Astrocyte (in vitro differentiated cells and primary cell): ENCODE data around the gene TNFSF15. TPM values are rescaled to one million over a fixed set of nuclear protein-coding genes. Genes with fewer than 3 reads are reported as not detected.

Source experiments
- DNase-seq: peaks from one replicate; pipeline ENCODE4 v3.0.0-alpha.2; 2010; ENCODE audit warnings: low read depth
- FAIRE-seq: peaks from 2 replicates; lab custom pipeline; 2011; peaks lifted over from hg19 to GRCh38; lab: Jason Lieb, UNC
- H2AFZ ChIP-seq: 2 replicates; pipeline ENCODE4 v1.6.0; 2012; ENCODE audit warnings: low read depth, low read length, inconsistent platforms
- H3K27ac ChIP-seq: 2 replicates; pipeline ENCODE4 v1.5.1; 2011; ENCODE audit warnings: low read depth, low read length, inconsistent platforms
- H3K27me3 ChIP-seq: 2 replicates; pipeline ENCODE4 v1.6.0; 2011; ENCODE audit warnings: low read length, inconsistent platforms; ENCODE audit not compliant: insufficient read depth
- H3K36me3 ChIP-seq: 2 replicates; pipeline ENCODE4 v1.5.1; 2011; ENCODE audit warnings: low read length, inconsistent platforms; ENCODE audit not compliant: insufficient read depth
- H3K4me1 ChIP-seq: 2 replicates; pipeline ENCODE4 v1.5.1; 2011; ENCODE audit warnings: low read length, inconsistent platforms; ENCODE audit not compliant: insufficient read depth
- H3K4me2 ChIP-seq: 2 replicates; pipeline ENCODE4 v1.6.0; 2012; ENCODE audit warnings: low read length, inconsistent platforms
- H3K4me3 ChIP-seq: 2 replicates; pipeline ENCODE4 v1.5.1; 2011; ENCODE audit warnings: low read depth, mild to moderate bottlenecking, low read length, inconsistent platforms; ENCODE audit not compliant: insufficient read depth
- H3K79me2 ChIP-seq: 2 replicates; pipeline ENCODE4 v1.6.0; 2012; ENCODE audit warnings: mild to moderate bottlenecking, low read length, inconsistent platforms; ENCODE audit not compliant: insufficient read depth
- H3K9ac ChIP-seq: 2 replicates; pipeline ENCODE4 v1.6.0; 2012; ENCODE audit warnings: mild to moderate bottlenecking, low read length, inconsistent platforms
- H3K9me3 ChIP-seq: 2 replicates; pipeline ENCODE4 v1.5.1; 2012; ENCODE audit warnings: low read depth, mild to moderate bottlenecking, low read length, inconsistent platforms; ENCODE audit not compliant: insufficient read depth
- H4K20me1 ChIP-seq: 2 replicates; pipeline ENCODE4 v1.6.0; 2012; ENCODE audit warnings: low read length, inconsistent platforms; ENCODE audit not compliant: insufficient read depth
- H3K27ac Mint-ChIP-seq: one replicate; pipeline ENCODE4 v1.8.0; 2021; ENCODE audit warnings: mild to moderate bottlenecking, mixed read lengths; ENCODE audit not compliant: unreplicated experiment
- H3K27me3 Mint-ChIP-seq: one replicate; pipeline ENCODE4 v1.8.0; 2021; ENCODE audit warnings: low read depth, mixed read lengths; ENCODE audit not compliant: unreplicated experiment
- H3K36me3 Mint-ChIP-seq: one replicate; pipeline ENCODE4 v1.8.0; 2021; ENCODE audit warnings: low read depth, mixed read lengths; ENCODE audit not compliant: unreplicated experiment
- H3K4me1 Mint-ChIP-seq: one replicate; pipeline ENCODE4 v1.8.0; 2021; ENCODE audit warnings: low read depth, mixed read lengths; ENCODE audit not compliant: unreplicated experiment
- H3K4me3 Mint-ChIP-seq: one replicate; pipeline ENCODE4 v1.8.0; 2021; ENCODE audit warnings: mild to moderate bottlenecking, moderate library complexity, mixed read lengths; ENCODE audit not compliant: unreplicated experiment
- H3K9me3 Mint-ChIP-seq: one replicate; pipeline ENCODE4 v1.8.0; 2021; ENCODE audit warnings: mild to moderate bottlenecking, mixed read lengths; ENCODE audit not compliant: unreplicated experiment
- CTCF ChIP-seq: IDR thresholded peaks from 2 replicates; pipeline ENCODE4 v1.5.1; 2011; ENCODE audit warnings: low read depth, mild to moderate bottlenecking, inconsistent platforms, low read length, moderate library complexity; ENCODE audit not compliant: insufficient read depth
- EZH2 ChIP-seq: IDR thresholded peaks from 2 replicates; pipeline ENCODE4 v1.6.1; 2012; ENCODE audit warnings: mild to moderate bottlenecking, low read length, inconsistent platforms; ENCODE audit not compliant: insufficient read depth
- total RNA-seq: library from RNA; stranded (reverse); gene quantifications from 2 replicates; pipeline ENCODE4 v1.2.1, GENCODE V29; 2021

Gene TNFSF15
- total RNA-seq, 1 donor from 2014 or later: 10.3 TPM

DNA sequence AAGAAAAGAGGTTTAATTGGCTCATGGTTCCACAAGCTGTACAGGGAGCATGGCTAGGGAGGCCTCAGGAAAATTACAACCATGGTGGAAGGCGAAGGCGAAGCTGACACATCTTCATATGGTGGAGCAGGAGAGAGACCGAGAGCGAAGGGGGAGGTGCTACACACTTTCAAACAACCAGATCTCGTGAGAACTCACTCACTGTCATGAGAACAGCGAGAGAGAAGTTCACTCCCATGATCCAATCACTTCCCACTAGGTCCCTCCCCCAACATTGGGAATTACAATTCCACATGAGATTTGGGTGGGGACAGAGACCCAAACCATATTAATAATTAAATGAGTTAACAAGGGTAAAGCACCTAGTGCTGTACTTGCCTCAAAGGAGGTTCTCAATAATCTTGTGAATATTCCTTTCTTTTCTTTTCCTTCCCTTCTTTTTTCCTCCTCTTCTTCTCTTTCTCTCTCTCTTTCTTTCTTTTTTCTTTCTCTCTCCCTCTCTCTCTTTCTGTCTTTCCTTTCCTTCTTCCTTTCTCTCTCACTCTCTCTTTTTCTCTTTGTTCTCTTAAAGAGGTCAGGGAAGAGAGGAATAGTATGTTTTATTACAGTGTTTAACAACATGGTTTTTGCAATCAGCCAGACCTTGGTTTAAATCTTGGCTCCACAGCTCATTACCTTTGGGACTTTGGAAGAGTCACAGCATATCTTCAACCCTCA is 29.0 kb downstream of the TNFSF15 start:
- no peak for TF ChIP-seq CTCF
- no peak for TF ChIP-seq EZH2
- H2AFZ ChIP-seq: no peak overlapping the region
- no peak overlapping the region for H3K4me2 ChIP-seq
- FAIRE-seq: no peak
- H3K4me3 Mint-ChIP-seq: no peak overlapping the region
- H4K20me1 ChIP-seq: no peaks in the 10 kb centered on the region
- H3K9me3 ChIP-seq: no peaks in the 10 kb centered on the region
- peak overlapping the region; percentile 96 for H3K27ac Mint-ChIP-seq
- peaks cover 8% of the 10 kb centered on the region for H3K27me3 Mint-ChIP-seq
- H3K4me3 ChIP-seq: no peak overlapping the region
- H3K79me2 ChIP-seq: no peaks in the 10 kb centered on the region
- H3K36me3 Mint-ChIP-seq: no peaks in the 10 kb centered on the region
- no peaks in the 10 kb centered on the region for H3K36me3 ChIP-seq
- peaks cover 6% of the 10 kb centered on the region for H3K9me3 Mint-ChIP-seq
- peaks cover 35% of the 10 kb centered on the region for H3K4me1 Mint-ChIP-seq
- H3K27ac ChIP-seq: no peak overlapping the region
- H3K9ac ChIP-seq: no peak overlapping the region
- H3K27me3 ChIP-seq: peaks cover 4% of the 10 kb centered on the region
- DNase-seq: no peak
- no peaks in the 10 kb centered on the region for H3K4me1 ChIP-seq

DNA sequence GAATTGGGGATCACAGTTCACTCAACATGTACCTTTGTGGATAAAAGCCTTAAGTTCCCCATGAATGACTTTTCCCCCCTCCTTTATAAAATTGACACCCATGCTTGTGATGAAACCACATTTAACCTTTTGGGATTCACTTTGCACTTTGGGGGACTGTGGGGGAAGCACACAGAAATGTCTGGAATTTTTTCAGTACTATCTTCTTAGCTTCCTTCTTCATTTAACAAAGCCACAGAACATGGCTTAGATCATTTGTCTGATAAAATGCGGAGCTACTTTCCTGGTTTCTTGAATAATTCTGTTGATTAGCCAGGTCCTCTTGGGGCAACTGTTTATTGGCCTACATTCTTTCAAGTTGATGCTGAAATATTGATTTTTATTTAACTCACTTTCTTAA is 29.9 kb downstream of the TNFSF15 start:
- Histone ChIP-seq H3K4me1 (no peaks in the 10 kb centered on the region), H3K9me3 (no peaks in the 10 kb centered on the region), H3K27ac (no peak overlapping the region), H3K36me3 (no peaks in the 10 kb centered on the region), H3K4me3 (no peak overlapping the region), H2AFZ (no peak overlapping the region), H4K20me1 (no peaks in the 10 kb centered on the region), H3K9ac (no peak overlapping the region), H3K27me3 (peaks cover 4% of the 10 kb centered on the region), H3K79me2 (no peaks in the 10 kb centered on the region), H3K4me2 (no peak overlapping the region)
- Mint-ChIP-seq H3K27me3 (peaks cover 3% of the 10 kb centered on the region), H3K36me3 (no peaks in the 10 kb centered on the region), H3K27ac (peak overlapping the region; percentile 65), H3K4me1 (peaks cover 35% of the 10 kb centered on the region), H3K9me3 (peaks cover 1% of the 10 kb centered on the region), H3K4me3 (no peak overlapping the region)
- no peak for TF ChIP-seq EZH2
- TF ChIP-seq CTCF: no peak
- DNase-seq: peak; percentile 33
- FAIRE-seq: no peak

GRCh38 chr9:114775121-114775520 is 30.7 kb downstream of the TNFSF15 start:
- Histone ChIP-seq H3K4me1 (no peaks in the 10 kb centered on the region), H3K27me3 (peaks cover 4% of the 10 kb centered on the region), H2AFZ (no peak overlapping the region), H4K20me1 (no peaks in the 10 kb centered on the region), H3K4me3 (no peak overlapping the region), H3K79me2 (no peaks in the 10 kb centered on the region), H3K27ac (no peak overlapping the region), H3K36me3 (no peaks in the 10 kb centered on the region), H3K4me2 (no peak overlapping the region), H3K9ac (no peak overlapping the region), H3K9me3 (no peaks in the 10 kb centered on the region)
- no peak for TF ChIP-seq CTCF
- TF ChIP-seq EZH2: no peak
- DNase-seq: no peak
- Mint-ChIP-seq H3K27ac (no peak overlapping the region), H3K27me3 (peaks cover 3% of the 10 kb centered on the region), H3K4me3 (no peak overlapping the region), H3K4me1 (peaks cover 35% of the 10 kb centered on the region), H3K36me3 (no peaks in the 10 kb centered on the region), H3K9me3 (peaks cover 1% of the 10 kb centered on the region)
- FAIRE-seq: no peak
